HL-60/S4 (cell line): ENCODE results near the gene TCF12.

Experiments used
- in situ Hi-C: fragments of 300-500 bp; cut with MboI; formaldehyde crosslinking; loops from 2 replicates; pipeline ENCODE4 v1.14.3; 2022; ENCODE audit warnings: low sequenced_read_pairs

TCF12 gene

DNA sequence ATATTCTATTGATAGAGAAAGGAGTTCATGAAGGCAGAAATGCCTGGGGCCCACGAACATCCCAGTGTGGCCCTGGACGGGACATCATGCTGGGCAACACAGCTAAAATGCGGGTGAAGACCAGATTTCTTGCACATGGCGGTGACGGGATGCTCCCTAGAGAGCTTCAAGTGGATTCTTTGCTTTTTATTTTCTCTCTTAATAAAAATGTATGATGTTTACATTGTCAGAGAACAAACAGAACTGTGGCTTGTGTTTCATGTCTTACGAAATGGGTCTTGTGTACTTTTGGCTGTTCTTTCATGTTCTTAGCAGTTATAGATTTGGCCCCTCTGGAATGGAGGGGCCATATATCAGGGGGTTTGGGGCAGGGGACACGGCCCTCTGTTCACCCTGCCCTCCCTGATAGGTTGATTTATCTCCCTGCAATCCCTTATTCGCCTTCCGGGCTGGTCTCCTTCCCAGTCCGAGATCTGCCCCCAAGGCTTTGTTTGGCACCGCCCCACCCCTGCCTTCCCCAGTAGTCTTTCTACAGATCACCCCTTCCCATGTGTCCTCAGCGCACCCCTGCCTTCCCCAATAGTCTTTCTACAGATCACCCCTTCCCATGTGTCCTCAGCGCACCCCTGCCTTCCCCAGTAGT is 389.2 kb downstream of the TCF12 start:
- in situ Hi-C loops, result loop anchor here (10.0 to 25.0 kb wide), 2 partner anchors 163 to 820 kb away; no protein-coding TSS in a partner anchor

DNA sequence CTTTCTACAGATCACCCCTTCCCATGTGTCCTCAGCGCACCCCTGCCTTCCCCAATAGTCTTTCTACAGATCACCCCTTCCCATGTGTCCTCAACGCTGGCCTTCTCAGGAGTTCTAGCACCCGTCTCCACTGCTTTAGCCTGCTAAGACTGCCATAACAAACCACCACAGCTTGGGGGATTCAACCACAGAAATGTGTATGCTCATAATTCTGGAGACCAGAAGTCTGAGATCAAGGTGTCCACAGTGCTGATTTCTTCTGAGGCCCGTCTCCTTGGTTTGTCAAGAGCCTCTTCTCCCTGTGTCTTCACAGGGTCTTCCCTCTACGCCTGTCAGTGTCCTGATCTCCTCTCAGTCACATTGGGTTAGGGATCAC is 389.7 kb downstream of the TCF12 start:
- in situ Hi-C loops, result loop anchor here (10.0 to 25.0 kb wide), 2 partner anchors 163 to 821 kb away; no protein-coding TSS in a partner anchor

GRCh38 chr15:57309856-57310760 is 391.7 kb downstream of the TCF12 start:
- in situ Hi-C loops, result loop anchor here (10.0 to 25.0 kb wide), 2 partner anchors 165 to 823 kb away; no protein-coding TSS in a partner anchor

GRCh38 chr15:57310876-57311275 is 392.4 kb downstream of the TCF12 start:
- in situ Hi-C loops, result loop anchor here (25.0 kb wide), 1 partner anchor 824 kb away; no protein-coding TSS in a partner anchor

DNA sequence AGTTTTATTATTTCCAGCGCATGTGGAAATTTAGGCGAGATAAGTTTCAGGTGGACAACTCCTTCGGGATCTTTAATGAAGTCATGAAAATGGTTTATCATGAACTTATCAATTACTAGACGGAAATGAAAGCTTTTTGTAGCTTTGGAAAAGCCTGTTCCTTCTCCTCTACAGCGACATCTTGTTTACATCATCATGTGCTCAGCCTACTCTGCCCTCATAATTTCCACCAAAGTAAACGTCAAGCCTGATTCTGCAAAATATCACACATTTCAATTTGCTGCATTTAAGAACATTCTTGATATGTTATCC is 393.5 kb downstream of the TCF12 start:
- in situ Hi-C loops, result loop anchor here (25.0 kb wide), 1 partner anchor 825 kb away; no protein-coding TSS in a partner anchor

DNA sequence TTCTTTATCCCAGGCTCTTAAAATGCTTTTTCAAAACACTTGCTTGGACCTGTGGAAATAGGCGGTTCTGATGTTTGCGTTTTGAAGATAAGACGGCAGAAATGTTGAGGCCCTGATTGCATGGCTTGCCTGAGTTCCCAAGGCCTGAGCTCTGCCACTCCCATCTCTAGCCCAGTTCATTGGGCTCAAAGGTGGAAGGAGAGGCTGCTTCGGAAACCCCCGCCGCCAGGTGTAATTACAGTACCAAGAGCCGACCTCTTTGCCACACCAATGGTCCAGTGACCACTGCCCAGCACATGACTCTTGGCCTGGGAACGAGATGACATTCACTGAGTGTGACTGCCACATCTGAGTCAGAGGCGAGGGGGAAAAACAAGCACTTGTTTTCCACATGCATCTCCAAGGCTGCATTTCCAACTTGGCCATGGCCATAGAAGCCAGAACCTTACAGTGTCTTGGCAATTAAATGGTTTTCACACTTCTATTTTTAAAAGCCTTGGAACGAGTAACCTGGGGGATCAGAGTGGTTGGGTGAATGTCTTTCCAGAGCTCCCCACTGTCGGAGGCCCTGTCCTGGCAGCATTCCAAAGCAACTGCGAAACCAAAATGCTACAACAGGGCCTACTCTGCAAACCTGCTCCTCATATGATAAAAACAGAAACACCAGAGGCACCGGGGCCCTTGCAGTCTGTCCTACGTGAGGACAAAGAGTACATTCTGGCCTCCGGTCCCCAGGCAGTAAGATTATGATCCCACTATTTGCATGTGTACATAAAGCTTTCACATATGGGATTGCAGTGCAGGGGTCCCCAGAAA is 394.1 kb downstream of the TCF12 start:
- in situ Hi-C loops, result loop anchor here (25.0 kb wide), 1 partner anchor 825 kb away; no protein-coding TSS in a partner anchor

DNA sequence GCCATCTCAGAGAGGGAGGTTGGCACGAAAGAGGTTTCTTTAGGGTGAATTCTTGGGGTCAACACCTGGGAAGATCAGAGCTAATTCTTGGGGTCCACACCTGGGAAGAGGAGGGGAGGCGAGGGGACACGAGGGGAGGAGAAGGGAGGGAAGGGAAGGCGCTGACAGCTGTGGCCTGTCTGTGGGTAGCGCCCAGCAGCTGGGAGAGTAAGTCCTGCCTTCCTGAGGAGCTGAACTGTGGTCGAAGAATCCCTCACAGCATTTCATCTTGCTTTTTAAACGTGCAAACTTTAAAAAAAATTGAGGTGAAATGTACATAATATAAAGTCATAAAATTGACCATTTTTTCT is 394.7 kb downstream of the TCF12 start:
- in situ Hi-C loops, result loop anchor here (25.0 kb wide), 1 partner anchor 826 kb away; no protein-coding TSS in a partner anchor

GRCh38 chr15:57314221-57314620 is 395.8 kb downstream of the TCF12 start:
- in situ Hi-C loops, result loop anchor here (25.0 kb wide), 1 partner anchor 827 kb away; no protein-coding TSS in a partner anchor

GRCh38 chr15:57316451-57316850 is 398.0 kb downstream of the TCF12 start:
- in situ Hi-C loops, result loop anchor here (25.0 kb wide), 1 partner anchor 829 kb away; no protein-coding TSS in a partner anchor

GRCh38 chr15:57319226-57319918 is 400.9 kb downstream of the TCF12 start:
- in situ Hi-C loops, result loop anchor here (25.0 kb wide), 1 partner anchor 832 kb away; no protein-coding TSS in a partner anchor

- in situ Hi-C loops, result loop anchor here (25.0 kb wide), 1 partner anchor 833 kb away; no protein-coding TSS in a partner anchor
Observed at GRCh38 chr15:57319919-57320560, 401.6 kb downstream of the TCF12 start.

DNA sequence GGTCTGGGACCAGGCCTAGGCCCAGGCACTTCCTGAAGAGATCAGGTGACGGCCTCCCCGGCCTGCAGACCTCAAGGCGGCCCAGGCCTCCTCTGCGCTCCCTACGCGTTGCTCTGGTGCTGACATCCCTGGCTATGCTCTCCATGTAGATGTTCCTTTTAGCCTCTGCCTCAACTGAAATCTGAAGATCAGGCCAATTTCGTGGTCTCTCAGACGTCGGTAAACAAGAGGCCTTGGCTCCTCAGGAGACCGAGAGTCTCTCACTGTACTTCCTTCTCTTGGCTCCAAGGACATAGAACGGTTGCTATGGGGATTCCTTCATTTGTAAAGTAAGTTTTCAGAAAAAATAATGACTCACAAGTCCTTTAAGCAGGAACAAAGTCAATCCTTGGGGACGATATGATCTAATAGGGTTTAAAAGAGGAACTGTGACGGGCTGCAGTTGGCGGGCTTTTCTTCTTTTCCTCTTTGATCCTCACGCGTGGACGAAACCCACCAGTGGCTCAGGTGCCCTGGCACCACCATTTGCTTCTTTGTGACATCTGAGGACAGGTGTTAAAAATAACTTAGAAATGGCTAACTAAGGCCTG is 402.3 kb downstream of the TCF12 start:
- in situ Hi-C loops, result loop anchor here (25.0 kb wide), 1 partner anchor 833 kb away; no protein-coding TSS in a partner anchor

DNA sequence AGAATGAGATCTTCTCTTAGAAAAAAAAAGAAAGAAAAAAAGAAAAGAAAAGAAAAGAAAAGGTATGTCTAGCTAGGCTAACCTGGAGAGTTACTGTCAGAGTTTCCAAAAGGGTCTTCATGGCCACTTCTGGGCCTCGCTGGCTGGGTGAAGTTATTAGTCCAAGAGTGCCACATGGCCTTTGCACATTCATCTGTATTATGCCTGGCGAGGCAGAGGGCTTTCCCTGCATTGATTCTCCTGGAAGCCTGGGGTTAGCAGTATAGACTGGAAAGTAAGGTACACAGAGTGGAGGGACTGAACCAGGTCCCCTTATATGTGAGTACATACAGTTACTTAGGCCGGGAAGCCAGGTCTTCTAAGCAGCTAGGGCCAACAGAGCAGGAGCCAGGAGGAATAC is 403.0 kb downstream of the TCF12 start:
- in situ Hi-C loops, result loop anchor here (25.0 kb wide), 1 partner anchor 834 kb away; no protein-coding TSS in a partner anchor

DNA sequence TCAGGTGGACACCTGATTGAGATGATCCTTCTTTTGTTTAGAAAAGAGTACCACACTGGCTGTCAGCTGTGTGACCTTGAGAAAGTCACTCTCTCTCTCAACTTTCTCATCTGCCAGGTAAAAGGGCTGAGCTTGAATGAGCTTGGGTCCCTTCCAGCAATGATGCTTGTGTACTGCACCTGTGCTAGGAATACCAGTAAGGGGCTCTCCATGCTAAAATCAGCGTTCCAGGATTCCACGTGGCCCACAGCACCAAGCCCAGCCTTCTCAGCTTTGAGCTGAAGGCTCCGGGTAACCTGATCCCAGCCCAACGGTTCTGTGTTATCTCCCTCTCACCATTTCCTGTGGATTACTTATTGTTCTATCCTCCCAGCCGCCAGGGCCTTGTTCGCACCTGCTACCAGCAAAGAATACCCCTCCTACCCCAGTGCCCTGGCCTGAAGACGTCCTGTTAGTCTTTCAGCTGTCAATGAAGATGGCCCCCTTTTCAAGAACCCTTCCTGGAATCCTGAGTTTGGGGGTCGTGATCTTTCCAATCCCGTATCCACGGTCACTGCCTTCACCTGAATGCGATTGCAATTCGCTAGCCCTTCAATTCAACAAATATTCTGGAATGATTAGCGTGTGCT is 403.6 kb downstream of the TCF12 start:
- in situ Hi-C loops, result loop anchor here (25.0 kb wide), 1 partner anchor 835 kb away; no protein-coding TSS in a partner anchor

- in situ Hi-C loops, result loop anchor here (25.0 kb wide), 1 partner anchor 835 kb away; no protein-coding TSS in a partner anchor
Observed at GRCh38 chr15:57322602-57323250, 404.3 kb downstream of the TCF12 start.

DNA sequence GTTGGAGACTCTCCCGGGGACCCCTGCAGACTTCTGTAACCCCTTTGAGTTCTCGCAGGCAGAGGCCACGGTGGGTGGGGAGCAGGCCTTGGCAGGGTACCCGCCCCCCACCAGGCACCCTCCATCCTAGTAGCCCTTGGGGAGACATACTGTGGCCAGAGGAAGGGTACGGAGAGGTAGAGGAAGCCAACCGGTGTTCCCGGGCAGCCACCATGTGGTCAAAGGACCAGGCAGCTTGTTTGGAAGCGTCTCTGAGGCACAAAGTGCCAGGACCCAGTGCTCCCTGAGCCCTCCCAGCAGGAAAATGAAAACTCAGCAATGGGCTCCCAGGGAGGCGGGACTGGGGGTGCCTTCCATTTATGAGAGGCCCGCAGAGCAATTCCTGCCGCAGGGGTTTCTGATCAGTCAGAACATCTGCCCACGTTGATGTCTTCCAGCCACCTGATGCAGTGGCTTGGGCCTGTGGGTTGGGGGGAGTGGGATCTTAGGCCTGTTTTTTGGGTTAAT is 404.9 kb downstream of the TCF12 start:
- in situ Hi-C loops, result loop anchor here (25.0 kb wide), 1 partner anchor 836 kb away; no protein-coding TSS in a partner anchor

DNA sequence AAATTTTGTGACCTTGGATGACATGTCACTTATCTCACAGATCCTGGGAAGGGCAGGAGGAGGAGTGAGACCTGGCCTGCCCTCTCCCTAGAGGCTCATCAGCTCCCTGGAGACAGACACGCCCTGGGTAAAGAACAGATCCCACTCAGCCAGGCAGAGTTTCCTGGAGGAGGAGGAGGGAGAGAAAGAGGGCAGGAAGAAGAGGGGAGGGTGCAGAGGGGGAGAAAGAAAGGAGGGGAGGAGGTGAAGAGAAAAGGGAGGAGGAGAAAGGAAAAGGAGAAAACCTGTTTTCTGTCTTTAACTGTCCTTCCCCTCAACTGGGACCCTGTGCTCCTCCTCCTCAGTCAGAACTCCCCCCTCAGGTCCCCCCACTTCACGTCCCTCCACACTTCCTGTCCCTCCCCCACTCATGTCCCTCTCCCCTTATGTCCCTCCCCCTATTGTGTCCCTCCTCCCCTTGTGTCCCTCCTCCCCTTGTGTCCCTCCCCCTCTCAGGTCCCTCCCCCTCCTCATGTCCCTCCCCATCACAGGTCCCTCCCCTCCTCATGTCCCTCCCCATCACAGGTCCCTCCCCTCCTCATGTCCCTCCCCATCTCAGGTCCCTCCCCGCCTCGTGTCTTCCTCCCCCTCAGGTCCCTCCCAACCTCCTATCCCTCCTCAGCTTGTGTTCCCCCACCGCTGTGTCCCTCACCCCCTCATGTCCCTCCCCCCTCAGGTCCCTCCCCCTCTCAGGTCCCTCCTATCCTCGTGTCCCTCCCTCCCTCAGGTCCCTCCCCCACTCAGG is 405.6 kb downstream of the TCF12 start:
- in situ Hi-C loops, result loop anchor here (25.0 kb wide), 1 partner anchor 837 kb away; no protein-coding TSS in a partner anchor
